Testis (tissue), 2 donors: Measurements from ENCODE around the gene PIP4K2A.

Source experiments
- POLR2A ChIP-seq: fragments of 450-650 bp; IDR thresholded peaks from one replicate; pipeline ENCODE4 v1.6.1; 2017; ENCODE audit warnings: antibody characterized with exemption, mild to moderate bottlenecking, moderate library complexity
- TF ChIP-seq, protein P1 (sequence below), 3 experiments: fragments of 450-650 bp in 2 of 3; fragments of 200-600 bp in 1 of 3; sonication (generic) in 1 of 3; IDR thresholded peaks; one replicate each; pipeline ENCODE4 v1.5.1; 2016 to 2019; ENCODE audit warnings: antibody characterized with exemption in 3 of 3, mild to moderate bottlenecking in 2 of 3, moderate library complexity in 1 of 3

DNA sequence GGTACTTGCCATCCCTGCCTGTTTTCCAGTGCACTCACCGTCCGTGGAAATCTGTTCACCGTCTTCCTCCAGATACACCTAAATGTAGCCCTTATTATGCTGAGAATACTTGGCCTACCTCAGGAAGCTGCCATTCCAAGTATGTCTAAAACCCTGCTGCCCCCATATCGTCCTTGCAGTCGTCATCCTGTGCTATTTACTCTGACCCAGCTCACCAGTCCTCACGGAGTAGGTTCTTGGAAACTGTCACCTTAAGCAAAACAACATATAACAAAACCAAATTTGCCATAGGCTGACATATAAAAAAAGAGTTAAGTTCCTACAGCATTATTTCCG lies 880 bp upstream of the PIP4K2A start:
- TF ChIP-seq, protein P1, sequence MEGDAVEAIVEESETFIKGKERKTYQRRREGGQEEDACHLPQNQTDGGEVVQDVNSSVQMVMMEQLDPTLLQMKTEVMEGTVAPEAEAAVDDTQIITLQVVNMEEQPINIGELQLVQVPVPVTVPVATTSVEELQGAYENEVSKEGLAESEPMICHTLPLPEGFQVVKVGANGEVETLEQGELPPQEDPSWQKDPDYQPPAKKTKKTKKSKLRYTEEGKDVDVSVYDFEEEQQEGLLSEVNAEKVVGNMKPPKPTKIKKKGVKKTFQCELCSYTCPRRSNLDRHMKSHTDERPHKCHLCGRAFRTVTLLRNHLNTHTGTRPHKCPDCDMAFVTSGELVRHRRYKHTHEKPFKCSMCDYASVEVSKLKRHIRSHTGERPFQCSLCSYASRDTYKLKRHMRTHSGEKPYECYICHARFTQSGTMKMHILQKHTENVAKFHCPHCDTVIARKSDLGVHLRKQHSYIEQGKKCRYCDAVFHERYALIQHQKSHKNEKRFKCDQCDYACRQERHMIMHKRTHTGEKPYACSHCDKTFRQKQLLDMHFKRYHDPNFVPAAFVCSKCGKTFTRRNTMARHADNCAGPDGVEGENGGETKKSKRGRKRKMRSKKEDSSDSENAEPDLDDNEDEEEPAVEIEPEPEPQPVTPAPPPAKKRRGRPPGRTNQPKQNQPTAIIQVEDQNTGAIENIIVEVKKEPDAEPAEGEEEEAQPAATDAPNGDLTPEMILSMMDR (IDR thresholded peaks at IDR 0.05), result no peak
- TF ChIP-seq POLR2A, result no peak
